Measurements from ENCODE around the gene ARSJ. TPM values are rescaled to one million over a fixed set of nuclear protein-coding genes. Genes with fewer than 3 reads are reported as not detected.

Gene ARSJ
- total RNA-seq, 4 donors from 2014 or later, result 1.0 to 3.3 (median 1.4) TPM

DNA sequence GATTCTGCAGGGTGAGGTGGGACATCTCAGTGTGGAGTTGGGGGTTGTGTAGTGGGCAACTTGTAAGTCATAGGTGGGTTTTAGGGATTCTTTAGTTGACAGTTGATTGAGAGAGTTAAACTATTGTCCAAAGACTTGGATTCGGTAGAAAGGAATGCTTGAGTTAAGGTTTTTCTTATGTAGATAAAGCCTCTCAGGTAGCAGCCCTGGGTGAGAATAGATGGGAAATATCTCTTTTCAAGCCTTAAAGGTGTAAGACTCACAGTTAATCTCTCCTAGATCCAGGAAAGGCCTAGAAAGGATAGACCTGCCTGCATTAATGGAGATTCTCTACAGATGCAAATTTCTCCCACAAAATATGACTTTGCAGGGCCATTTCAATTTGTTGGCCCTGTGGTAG lies 108.4 kb downstream of the ARSJ start:
- Histone ChIP-seq H3K27me3 (no peaks in the 10 kb centered on the region), H3K9me3 (no peaks in the 10 kb centered on the region), H3K4me1 (no peaks in the 10 kb centered on the region), H3K36me3 (no peaks in the 10 kb centered on the region), H3K4me3 (no peak overlapping the region), H3K27ac (no peak overlapping the region)
- DNase-seq, result no peak
- TF ChIP-seq POLR2A (IDR thresholded peaks at IDR 0.05), result no peak
- TF ChIP-seq, protein P1, sequence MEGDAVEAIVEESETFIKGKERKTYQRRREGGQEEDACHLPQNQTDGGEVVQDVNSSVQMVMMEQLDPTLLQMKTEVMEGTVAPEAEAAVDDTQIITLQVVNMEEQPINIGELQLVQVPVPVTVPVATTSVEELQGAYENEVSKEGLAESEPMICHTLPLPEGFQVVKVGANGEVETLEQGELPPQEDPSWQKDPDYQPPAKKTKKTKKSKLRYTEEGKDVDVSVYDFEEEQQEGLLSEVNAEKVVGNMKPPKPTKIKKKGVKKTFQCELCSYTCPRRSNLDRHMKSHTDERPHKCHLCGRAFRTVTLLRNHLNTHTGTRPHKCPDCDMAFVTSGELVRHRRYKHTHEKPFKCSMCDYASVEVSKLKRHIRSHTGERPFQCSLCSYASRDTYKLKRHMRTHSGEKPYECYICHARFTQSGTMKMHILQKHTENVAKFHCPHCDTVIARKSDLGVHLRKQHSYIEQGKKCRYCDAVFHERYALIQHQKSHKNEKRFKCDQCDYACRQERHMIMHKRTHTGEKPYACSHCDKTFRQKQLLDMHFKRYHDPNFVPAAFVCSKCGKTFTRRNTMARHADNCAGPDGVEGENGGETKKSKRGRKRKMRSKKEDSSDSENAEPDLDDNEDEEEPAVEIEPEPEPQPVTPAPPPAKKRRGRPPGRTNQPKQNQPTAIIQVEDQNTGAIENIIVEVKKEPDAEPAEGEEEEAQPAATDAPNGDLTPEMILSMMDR (IDR thresholded peaks at IDR 0.05), result no peak

DNA sequence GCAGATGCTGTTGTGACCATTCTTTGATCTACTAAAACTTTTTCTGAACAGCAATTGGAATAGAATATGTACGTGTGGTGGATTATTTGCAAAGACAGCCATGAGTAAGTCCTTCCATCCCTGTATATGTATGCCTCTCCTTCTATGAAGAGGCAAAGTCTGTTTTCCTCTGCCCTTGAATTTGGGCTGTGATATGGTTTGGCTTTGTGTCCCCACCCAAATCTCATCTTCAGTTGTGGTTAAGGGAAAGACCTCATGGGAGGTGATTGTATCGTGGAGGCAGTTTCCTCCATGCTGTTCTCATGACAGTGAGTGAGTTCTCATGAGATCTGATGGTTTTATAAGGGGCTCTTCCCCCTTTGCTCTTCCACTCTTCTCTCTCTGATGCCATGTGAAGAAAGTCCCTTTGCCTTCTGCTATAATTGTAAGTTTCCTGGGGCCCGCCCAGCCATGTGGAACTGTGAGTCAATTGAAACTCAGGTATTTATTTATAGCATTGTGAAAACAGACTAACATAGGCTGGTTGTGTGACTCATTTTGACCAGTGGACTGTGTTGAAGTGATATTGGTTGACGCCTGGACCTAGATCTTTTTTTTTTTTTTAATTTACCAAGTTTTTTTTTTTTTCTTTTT lies 109.6 kb downstream of the ARSJ start:
- peak in 2 of 3 donors; percentile 17 to 56 for DNase-seq

DNA sequence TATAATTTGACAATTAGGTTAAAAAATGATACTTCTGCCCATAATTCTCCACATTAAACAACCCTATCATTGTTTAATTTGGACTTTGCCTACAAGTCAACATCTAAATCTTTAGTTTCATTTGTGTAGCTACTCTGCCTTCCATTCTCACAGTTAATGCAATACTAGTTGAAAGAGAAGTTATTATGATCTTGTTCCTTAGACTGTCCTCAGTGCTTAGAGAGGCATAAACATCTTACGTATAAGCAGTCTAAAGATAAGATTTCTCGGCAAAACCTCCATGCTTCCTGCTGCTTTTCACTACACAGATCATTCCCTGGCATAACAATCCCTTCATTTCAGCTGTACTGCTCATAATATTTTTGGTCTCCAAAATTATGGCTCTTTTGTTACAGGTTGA lies 112.8 kb downstream of the ARSJ start:
- no peaks in the 10 kb centered on the region for H3K9me3 ChIP-seq
- H3K36me3 ChIP-seq, result no peaks in the 10 kb centered on the region
- no peak overlapping the region for H3K27ac ChIP-seq
- no peak for DNase-seq
- no peak overlapping the region for H3K4me3 ChIP-seq
- no peaks in the 10 kb centered on the region for H3K4me1 ChIP-seq
- no peaks in the 10 kb centered on the region for H3K27me3 ChIP-seq
- TF ChIP-seq, protein P1 (IDR thresholded peaks at IDR 0.05), result no peak
- TF ChIP-seq POLR2A (IDR thresholded peaks at IDR 0.05), result no peak

More for the DNA sequence above, 109.6 kb downstream of the ARSJ start:
- no peaks in the 10 kb centered on the region for H3K9me3 ChIP-seq
- no peak overlapping the region for H3K27ac ChIP-seq
- H3K4me3 ChIP-seq, result no peak overlapping the region
- H3K36me3 ChIP-seq, result no peaks in the 10 kb centered on the region
- H3K27me3 ChIP-seq, result no peaks in the 10 kb centered on the region
- H3K4me1 ChIP-seq, result no peaks in the 10 kb centered on the region
- no peak for TF ChIP-seq POLR2A (IDR thresholded peaks at IDR 0.05)
- TF ChIP-seq, protein P1 (IDR thresholded peaks at IDR 0.05), result no peak

DNA sequence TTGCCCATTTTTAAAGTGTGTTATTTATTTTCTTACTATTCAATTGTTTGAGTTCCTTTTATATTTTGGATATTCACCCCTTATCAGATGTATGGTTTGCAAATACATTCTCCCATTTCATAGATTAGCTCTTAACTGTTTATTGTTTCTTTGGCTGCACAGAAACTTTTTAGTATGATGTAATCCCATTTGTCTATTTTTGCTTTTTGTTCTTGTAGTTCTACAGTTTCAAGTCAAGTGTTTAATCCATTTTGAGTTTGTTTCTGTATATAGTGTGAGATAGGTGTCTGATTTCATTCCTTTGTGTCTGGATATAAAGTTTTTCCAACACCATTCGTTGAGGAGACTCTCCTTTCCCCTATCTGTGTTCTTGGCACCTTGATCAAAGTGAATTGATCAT lies 120.5 kb downstream of the ARSJ start:
- no peaks in the 10 kb centered on the region for H3K36me3 ChIP-seq
- no peaks in the 10 kb centered on the region for H3K4me1 ChIP-seq
- H3K4me3 ChIP-seq, result no peak overlapping the region
- no peaks in the 10 kb centered on the region for H3K27me3 ChIP-seq
- no peak for DNase-seq
- TF ChIP-seq POLR2A (IDR thresholded peaks at IDR 0.05), result no peak
- TF ChIP-seq, protein P1 (IDR thresholded peaks at IDR 0.05), result no peak
- no peaks in the 10 kb centered on the region for H3K9me3 ChIP-seq
- no peak overlapping the region for H3K27ac ChIP-seq

DNA sequence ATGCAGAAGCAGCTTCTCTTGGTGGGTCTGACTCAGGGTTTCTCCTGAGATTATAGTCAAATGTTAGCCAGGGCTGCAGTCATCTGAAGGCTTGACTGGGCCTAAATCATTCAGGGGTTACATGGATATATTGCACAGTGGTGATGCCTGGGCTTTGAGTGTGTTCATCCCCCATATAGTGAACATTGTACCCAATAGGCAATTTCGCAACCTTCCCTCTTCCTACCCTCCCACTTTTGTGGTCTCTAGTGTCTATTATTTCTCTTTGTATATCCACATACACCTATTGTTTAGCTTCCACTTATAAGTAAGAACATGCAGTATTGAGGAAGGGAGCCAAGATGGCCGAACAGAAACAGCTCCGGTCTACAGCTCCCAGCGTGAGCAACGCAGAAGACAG lies 127.6 kb downstream of the ARSJ start:
- H3K36me3 ChIP-seq, result no peaks in the 10 kb centered on the region
- TF ChIP-seq, protein P1 (IDR thresholded peaks at IDR 0.05), result no peak
- TF ChIP-seq POLR2A (IDR thresholded peaks at IDR 0.05), result no peak

More for the DNA sequence above, 127.6 kb downstream of the ARSJ start:
- Histone ChIP-seq H3K9me3 (no peaks in the 10 kb centered on the region), H3K4me1 (no peaks in the 10 kb centered on the region), H3K27ac (no peak overlapping the region), H3K27me3 (no peaks in the 10 kb centered on the region), H3K4me3 (no peak overlapping the region)
- no peak for DNase-seq

Other genes with a start within 250 kb of the ARSJ start
- gene CAMK2D, start 217.9 kb downstream of the ARSJ start, total RNA-seq, result 100 to 1,000 TPM in 1 of 4 donors, 10 to 100 TPM in 3; 38.8 to 125 (median 63.5) TPM

All from Peyer's patch (tissue), 4 donors.